Immature natural killer cell (primary cell): Measurements from ENCODE around the gene HYCC2. TPM values are rescaled to one million over a fixed set of nuclear protein-coding genes. Genes with fewer than 3 reads are reported as not detected.
A peak's percentile ranks its signal among the peaks of the same experiment; 100 is the strongest.
"Not testable (repeated sequence)": the region's sequence is repeated elsewhere in the genome, so short reads cannot be mapped to it uniquely, and the experiment has no call there.

Source experiments
- DNase-seq, 3 donors: peaks; one replicate each; pipeline ENCODE4 v3.0.0; 2022; ENCODE audit warnings: mixed read lengths in 1 of 3
- H3K27ac Mint-ChIP-seq, 6 donors: one replicate each; pipeline ENCODE4 v1.8.0; 2020; ENCODE audit warnings: mixed read lengths in 6 of 6, mild to moderate bottlenecking in 5 of 6, inconsistent platforms in 4 of 6, moderate library complexity in 3 of 6
- H3K27me3 Mint-ChIP-seq, 3 donors: one replicate each; pipeline ENCODE4 v1.8.0; 2020 to 2021; ENCODE audit warnings: low read depth in 3 of 3, mild to moderate bottlenecking in 3 of 3, mixed read lengths in 3 of 3, moderate library complexity in 3 of 3, inconsistent platforms in 1 of 3
- H3K36me3 Mint-ChIP-seq, 3 donors: one replicate each; pipeline ENCODE4 v1.8.0; 2020; ENCODE audit warnings: mixed read lengths in 3 of 3, inconsistent platforms in 2 of 3, mild to moderate bottlenecking in 2 of 3
- H3K4me1 Mint-ChIP-seq, 2 donors: one replicate each; pipeline ENCODE4 v1.8.0; 2020; ENCODE audit warnings: inconsistent platforms in 2 of 2, mild to moderate bottlenecking in 2 of 2, mixed read lengths in 2 of 2, moderate library complexity in 1 of 2
- H3K4me3 Mint-ChIP-seq, 5 donors: one replicate each; pipeline ENCODE4 v1.8.0; 2020; ENCODE audit warnings: mild to moderate bottlenecking in 5 of 5, mixed read lengths in 5 of 5, inconsistent platforms in 3 of 5, moderate library complexity in 3 of 5
- H3K9me3 Mint-ChIP-seq, 6 donors: one replicate each; pipeline ENCODE4 v1.8.0; 2020; ENCODE audit warnings: mild to moderate bottlenecking in 6 of 6, mixed read lengths in 6 of 6, inconsistent platforms in 4 of 6, moderate library complexity in 3 of 6
- polyA plus RNA-seq, 3 donors: library from polyadenylated mRNA; unstranded; fragments of 300-500 nt; fragmentation: Illumina TruSeq; gene quantifications; one replicate each; pipeline ENCODE4 v1.2.3, GENCODE V29; 2021

HYCC2 gene
- polyA plus RNA-seq, 3 donors from 2014 or later: 12.9 to 31.4 (median 22.1) TPM

GRCh38 chr2:201058914-201059313 is 12.6 kb downstream of the HYCC2 start:
- Mint-ChIP-seq H3K27ac (peak overlapping the region in 4 of 6 donors; percentile 5 to 63 (median 38)), H3K4me1 (peaks cover 39 to 53% of the 10 kb centered on the region in 2 donors), H3K9me3 (no peaks in the 10 kb centered on the region), H3K27me3 (peaks cover 0 to 2% (median 0%) of the 10 kb centered on the region in 3 donors), H3K4me3 (no peak overlapping the region), H3K36me3 (peaks cover 0 to 6% (median 0%) of the 10 kb centered on the region in 3 donors)
- no peak for DNase-seq

- Mint-ChIP-seq H3K9me3 (no peaks in the 10 kb centered on the region), H3K4me3 (no peak overlapping the region), H3K36me3 (peaks cover 0 to 6% (median 0%) of the 10 kb centered on the region in 3 donors), H3K27ac (peak overlapping the region; percentile 1 to 30 (median 18)), H3K27me3 (no peaks in the 10 kb centered on the region), H3K4me1 (peaks cover 29 to 50% of the 10 kb centered on the region in 2 donors)
- no peak for DNase-seq
These were observed 13.7 kb downstream of the HYCC2 start for GRCh38 chr2:201057715-201058248.

- Mint-ChIP-seq H3K27me3 (no peaks in the 10 kb centered on the region), H3K36me3 (peaks cover 0 to 6% (median 0%) of the 10 kb centered on the region in 3 donors), H3K27ac (peak overlapping the region in 5 of 6 donors; percentile 11 to 60 (median 27)), H3K9me3 (no peaks in the 10 kb centered on the region), H3K4me1 (peaks cover 33 to 53% of the 10 kb centered on the region in 2 donors), H3K4me3 (no peak overlapping the region)
- DNase-seq: no peak
These were observed 14.4 kb downstream of the HYCC2 start for GRCh38 chr2:201057087-201057521.

- Mint-ChIP-seq H3K27ac (no peak overlapping the region), H3K27me3 (peaks cover 0 to 2% (median 0%) of the 10 kb centered on the region in 3 donors), H3K9me3 (peaks cover 0 to 8% (median 5%) of the 10 kb centered on the region in 6 donors), H3K4me3 (no peak overlapping the region), H3K4me1 (peaks cover 17 to 64% of the 10 kb centered on the region in 2 donors), H3K36me3 (peaks cover 11 to 15% (median 13%) of the 10 kb centered on the region in 3 donors)
- DNase-seq: no peak
These were observed 22.0 kb downstream of the HYCC2 start for GRCh38 chr2:201049455-201049854.

- Mint-ChIP-seq H3K36me3 (peaks cover 11 to 21% (median 13%) of the 10 kb centered on the region in 3 donors), H3K4me1 (peaks cover 9 to 54% of the 10 kb centered on the region in 2 donors), H3K27me3 (peaks cover 0 to 2% (median 0%) of the 10 kb centered on the region in 3 donors), H3K27ac (no peak overlapping the region), H3K9me3 (peaks cover 0 to 8% (median 5%) of the 10 kb centered on the region in 6 donors), H3K4me3 (no peak overlapping the region)
- no peak for DNase-seq
These were observed 24.6 kb downstream of the HYCC2 start for GRCh38 chr2:201046881-201047280.

- not testable (repeated sequence) for H3K27ac Mint-ChIP-seq, H3K9me3 Mint-ChIP-seq, H3K4me3 Mint-ChIP-seq, H3K27me3 Mint-ChIP-seq, DNase-seq
- peaks cover 26 to 61% of the 10 kb centered on the region in 2 donors for H3K4me1 Mint-ChIP-seq
- peaks cover 18 to 24% (median 19%) of the 10 kb centered on the region in 3 donors for H3K36me3 Mint-ChIP-seq
These were observed 28.4 kb downstream of the HYCC2 start for GRCh38 chr2:201043050-201043449.

- DNase-seq, H3K27ac Mint-ChIP-seq, H3K4me3 Mint-ChIP-seq, H3K9me3 Mint-ChIP-seq, H3K27me3 Mint-ChIP-seq: not testable (repeated sequence)
- peaks cover 12 to 22% (median 20%) of the 10 kb centered on the region in 3 donors for H3K36me3 Mint-ChIP-seq
- peaks cover 27 to 58% of the 10 kb centered on the region in 2 donors for H3K4me1 Mint-ChIP-seq
These were observed 29.0 kb downstream of the HYCC2 start for GRCh38 chr2:201042451-201042850.

GRCh38 chr2:201040867-201041628 is 30.4 kb downstream of the HYCC2 start:
- DNase-seq: no peak

GRCh38 chr2:201038855-201039254 is 32.6 kb downstream of the HYCC2 start:
- Mint-ChIP-seq H3K4me3 (no peak overlapping the region), H3K9me3 (peaks cover 0 to 4% (median 0%) of the 10 kb centered on the region in 6 donors), H3K27ac (peak overlapping the region in 3 of 6 donors; percentile 15 to 24 (median 20)), H3K36me3 (peaks cover 10 to 21% (median 18%) of the 10 kb centered on the region in 3 donors), H3K4me1 (peaks cover 21 to 37% of the 10 kb centered on the region in 2 donors), H3K27me3 (no peaks in the 10 kb centered on the region)
- no peak for DNase-seq

More at GRCh38 chr2:201040867-201041628, 30.4 kb downstream of the HYCC2 start:
- Mint-ChIP-seq H3K9me3 (peaks cover 0 to 4% (median 0%) of the 10 kb centered on the region in 6 donors), H3K27ac (peak overlapping the region in 5 of 6 donors; percentile 8 to 60 (median 13)), H3K4me1 (peaks cover 18 to 43% of the 10 kb centered on the region in 2 donors), H3K27me3 (no peaks in the 10 kb centered on the region), H3K4me3 (no peak overlapping the region), H3K36me3 (peaks cover 10 to 16% (median 14%) of the 10 kb centered on the region in 3 donors)

GRCh38 chr2:201038361-201038760 is 33.1 kb downstream of the HYCC2 start:
- H3K4me3 Mint-ChIP-seq, DNase-seq, H3K27me3 Mint-ChIP-seq, H3K9me3 Mint-ChIP-seq: not testable (repeated sequence)
- peak overlapping the region in 2 of 6 donors; percentile 7 to 39 for H3K27ac Mint-ChIP-seq
- H3K36me3 Mint-ChIP-seq: peaks cover 10 to 21% (median 18%) of the 10 kb centered on the region in 3 donors
- H3K4me1 Mint-ChIP-seq: peaks cover 21 to 39% of the 10 kb centered on the region in 2 donors

GRCh38 chr2:201034355-201034754 is 37.1 kb downstream of the HYCC2 start:
- H3K27me3 Mint-ChIP-seq, H3K27ac Mint-ChIP-seq, DNase-seq, H3K4me3 Mint-ChIP-seq, H3K9me3 Mint-ChIP-seq: not testable (repeated sequence)
- H3K36me3 Mint-ChIP-seq: peaks cover 10 to 18% (median 16%) of the 10 kb centered on the region in 3 donors
- peaks cover 13 to 31% of the 10 kb centered on the region in 2 donors for H3K4me1 Mint-ChIP-seq

- Mint-ChIP-seq H3K27me3 (no peaks in the 10 kb centered on the region), H3K4me1 (peaks cover 39 to 67% of the 10 kb centered on the region in 2 donors), H3K27ac (peak overlapping the region in 1 of 6 donors; percentile 23), H3K9me3 (no peaks in the 10 kb centered on the region), H3K4me3 (no peak overlapping the region), H3K36me3 (peaks cover 9 to 20% (median 13%) of the 10 kb centered on the region in 3 donors)
- DNase-seq: no peak
These were observed 47.0 kb downstream of the HYCC2 start for GRCh38 chr2:201024518-201024917.

GRCh38 chr2:201021914-201022313 is 49.6 kb downstream of the HYCC2 start:
- Mint-ChIP-seq H3K36me3 (peaks cover 9 to 20% (median 9%) of the 10 kb centered on the region in 3 donors), H3K27me3 (no peaks in the 10 kb centered on the region), H3K4me1 (peaks cover 22 to 42% of the 10 kb centered on the region in 2 donors), H3K9me3 (no peaks in the 10 kb centered on the region), H3K4me3 (no peak overlapping the region), H3K27ac (peak overlapping the region; percentile 9 to 76 (median 48))
- no peak for DNase-seq
